Upper lobe of right lung (tissue), 1 donor: ENCODE measurements around the gene VANGL2. TPM values are rescaled to one million over a fixed set of nuclear protein-coding genes. Genes with fewer than 3 reads are reported as not detected.

ENCODE experiments used
- ATAC-seq: fragments of 200-7000 bp; cut with Tn5 transposase; one replicate; pipeline ENCODE4 v1.9.1; 2020; ENCODE audit warnings: mild to moderate bottlenecking, moderate library complexity
- DNase-seq: peaks from one replicate; pipeline ENCODE4 v3.0.0-alpha.2; 2020
- H3K27ac ChIP-seq: fragments of 200-600 bp; one replicate; pipeline ENCODE4 v1.8.0; 2022
- H3K27me3 ChIP-seq: fragments of 200-600 bp; one replicate; pipeline ENCODE4 v1.8.0; 2022; ENCODE audit warnings: mild to moderate bottlenecking
- H3K36me3 ChIP-seq: fragments of 200-600 bp; one replicate; pipeline ENCODE4 v1.8.0; 2022
- H3K4me1 ChIP-seq: fragments of 200-600 bp; one replicate; pipeline ENCODE4 v1.8.0; 2022
- H3K4me3 ChIP-seq: fragments of 200-600 bp; one replicate; pipeline ENCODE4 v1.8.0; 2022; ENCODE audit warnings: mild to moderate bottlenecking
- H3K9me3 ChIP-seq: fragments of 200-600 bp; one replicate; pipeline ENCODE4 v1.8.0; 2022
- intact Hi-C: fragments of 100-400 bp; cut with DNase I; formaldehyde crosslinking; loops from one replicate; pipeline ENCODE4 v1.11.0; 2022
- total RNA-seq: library from RNA; stranded (reverse); fragmentation: NEBNext Ultra II Directional; extraction: Animal tissue kit (Norgen Biotek cat#: 25700); gene quantifications from one replicate; pipeline ENCODE4 v1.2.1, GENCODE V29; 2021
- TF ChIP-seq, protein P1 (sequence below): fragments of 200-600 bp; IDR thresholded peaks from one replicate; pipeline ENCODE4 v1.8.0; 2022; ENCODE audit warnings: antibody characterized with exemption
- donor health status: DM: no; HTN: yes; CAD: no; lungs with severe emphysema.

Gene VANGL2
- total RNA-seq, 1 donor from 2014 or later = 6.3 TPM

DNA sequence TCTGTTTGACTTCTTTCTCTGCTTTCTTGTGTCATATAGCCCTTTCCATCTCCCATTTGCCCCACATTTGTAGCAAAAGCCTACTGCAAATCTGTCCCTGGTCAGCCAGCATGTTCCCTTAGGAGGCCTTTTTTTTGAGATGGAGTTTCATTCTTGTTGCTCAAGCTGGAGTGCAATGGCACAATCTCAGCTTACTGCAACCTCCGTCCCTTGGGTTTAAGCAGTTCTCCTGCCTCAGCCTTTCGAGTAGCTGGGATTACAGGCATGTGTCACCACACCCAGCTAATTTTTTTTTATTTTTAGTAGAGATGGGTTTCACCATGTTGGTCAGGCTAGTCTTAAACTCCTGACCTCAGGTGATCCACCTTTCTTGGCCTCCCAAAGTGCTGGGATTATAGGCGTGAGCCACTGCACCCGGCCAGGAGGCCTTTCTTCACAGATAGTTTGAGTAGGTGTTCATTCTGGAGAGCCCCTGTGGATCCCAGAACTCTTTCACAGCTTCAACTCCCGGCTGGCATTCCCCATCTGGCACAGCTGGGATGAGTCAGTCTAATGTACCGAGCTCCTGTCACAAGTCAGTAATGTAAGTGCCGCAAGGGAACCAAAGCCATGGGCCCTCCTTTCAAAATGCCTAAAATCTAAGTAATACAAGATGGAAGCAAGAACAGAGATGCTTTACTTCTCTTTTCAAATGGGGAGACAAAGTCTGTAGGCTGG lies 42.9 kb upstream of the VANGL2 start:
- Histone ChIP-seq H3K4me1 (no peaks in the 10 kb centered on the region), H3K4me3 (no peak overlapping the region), H3K27me3 (no peaks in the 10 kb centered on the region), H3K36me3 (peaks cover 76% of the 10 kb centered on the region), H3K27ac (no peak overlapping the region), H3K9me3 (no peaks in the 10 kb centered on the region)
- intact Hi-C loops = no loop called here
- ATAC-seq (no peak), DNase-seq (no peak)
- TF ChIP-seq, protein P1, sequence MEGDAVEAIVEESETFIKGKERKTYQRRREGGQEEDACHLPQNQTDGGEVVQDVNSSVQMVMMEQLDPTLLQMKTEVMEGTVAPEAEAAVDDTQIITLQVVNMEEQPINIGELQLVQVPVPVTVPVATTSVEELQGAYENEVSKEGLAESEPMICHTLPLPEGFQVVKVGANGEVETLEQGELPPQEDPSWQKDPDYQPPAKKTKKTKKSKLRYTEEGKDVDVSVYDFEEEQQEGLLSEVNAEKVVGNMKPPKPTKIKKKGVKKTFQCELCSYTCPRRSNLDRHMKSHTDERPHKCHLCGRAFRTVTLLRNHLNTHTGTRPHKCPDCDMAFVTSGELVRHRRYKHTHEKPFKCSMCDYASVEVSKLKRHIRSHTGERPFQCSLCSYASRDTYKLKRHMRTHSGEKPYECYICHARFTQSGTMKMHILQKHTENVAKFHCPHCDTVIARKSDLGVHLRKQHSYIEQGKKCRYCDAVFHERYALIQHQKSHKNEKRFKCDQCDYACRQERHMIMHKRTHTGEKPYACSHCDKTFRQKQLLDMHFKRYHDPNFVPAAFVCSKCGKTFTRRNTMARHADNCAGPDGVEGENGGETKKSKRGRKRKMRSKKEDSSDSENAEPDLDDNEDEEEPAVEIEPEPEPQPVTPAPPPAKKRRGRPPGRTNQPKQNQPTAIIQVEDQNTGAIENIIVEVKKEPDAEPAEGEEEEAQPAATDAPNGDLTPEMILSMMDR = no peak

GRCh38 chr1:160358073-160358472 lies 42.3 kb upstream of the VANGL2 start:
- H3K4me1 ChIP-seq = no peaks in the 10 kb centered on the region
- ATAC-seq = no peak
- no peak overlapping the region for H3K4me3 ChIP-seq
- DNase-seq = no peak
- no peaks in the 10 kb centered on the region for H3K9me3 ChIP-seq
- intact Hi-C loops = no loop called here
- TF ChIP-seq, protein P1 = no peak
- no peak overlapping the region for H3K27ac ChIP-seq
- H3K27me3 ChIP-seq = no peaks in the 10 kb centered on the region
- H3K36me3 ChIP-seq = peaks cover 70% of the 10 kb centered on the region

GRCh38 chr1:160359559-160360226 lies 40.7 kb upstream of the VANGL2 start:
- no peak for DNase-seq
- H3K27ac ChIP-seq = no peak overlapping the region
- TF ChIP-seq, protein P1 = no peak
- no peak for ATAC-seq
- no peaks in the 10 kb centered on the region for H3K9me3 ChIP-seq
- no peak overlapping the region for H3K4me3 ChIP-seq
- H3K4me1 ChIP-seq = no peaks in the 10 kb centered on the region
- H3K36me3 ChIP-seq = peaks cover 54% of the 10 kb centered on the region
- no peaks in the 10 kb centered on the region for H3K27me3 ChIP-seq
- intact Hi-C loops = no loop called here

GRCh38 chr1:160360227-160360695 lies 40.1 kb upstream of the VANGL2 start:
- H3K36me3 ChIP-seq = peaks cover 48% of the 10 kb centered on the region

GRCh38 chr1:160361199-160361598 lies 39.2 kb upstream of the VANGL2 start:
- Histone ChIP-seq H3K9me3 (no peaks in the 10 kb centered on the region), H3K27ac (no peak overlapping the region), H3K36me3 (peaks cover 39% of the 10 kb centered on the region), H3K4me1 (no peaks in the 10 kb centered on the region), H3K4me3 (no peak overlapping the region), H3K27me3 (no peaks in the 10 kb centered on the region)
- ATAC-seq (no peak), DNase-seq (no peak)
- intact Hi-C loops = no loop called here
- TF ChIP-seq, protein P1 = no peak

More at GRCh38 chr1:160360227-160360695, 40.1 kb upstream of the VANGL2 start:
- DNase-seq (no peak), ATAC-seq (no peak)
- Histone ChIP-seq H3K4me1 (no peaks in the 10 kb centered on the region), H3K4me3 (no peak overlapping the region), H3K27ac (no peak overlapping the region), H3K9me3 (no peaks in the 10 kb centered on the region), H3K27me3 (no peaks in the 10 kb centered on the region)
- intact Hi-C loops = no loop called here
- TF ChIP-seq, protein P1 = no peak
